MM.1S (cell line): ENCODE data around the gene SUMO2.

Experiments
- DNase-seq: peaks from one replicate; pipeline ENCODE4 v3.0.0-alpha.2; 2015
- H2AFZ ChIP-seq: fragments of 300-600 bp; sonication (generic); 2 replicates; pipeline ENCODE4 v1.6.0; 2016; ENCODE audit warnings: antibody characterized with exemption, low read length
- H3F3A ChIP-seq: fragments of 300-600 bp; sonication (generic); 2 replicates; pipeline ENCODE4 v1.6.1; 2016; ENCODE audit warnings: mild to moderate bottlenecking, antibody characterized with exemption, low read length, moderate library complexity, mixed read lengths; ENCODE audit not compliant: insufficient read depth
- H3K27ac ChIP-seq: fragments of 300-600 bp; sonication (generic); 2 replicates; pipeline ENCODE4 v1.5.1; 2016; ENCODE audit warnings: mild to moderate bottlenecking, low read length
- H3K27me3 ChIP-seq: fragments of 300-600 bp; sonication (generic); replicated peaks from 2 replicates; pipeline ENCODE4 v1.6.0; 2016; ENCODE audit warnings: low read length; ENCODE audit not compliant: insufficient read depth
- H3K36me3 ChIP-seq: fragments of 300-600 bp; sonication (generic); replicated peaks from 2 replicates; pipeline ENCODE4 v1.6.1; 2016; ENCODE audit warnings: mild to moderate bottlenecking, low read length, mixed read lengths; ENCODE audit not compliant: insufficient read depth
- H3K4me1 ChIP-seq: fragments of 300-600 bp; sonication (generic); 2 replicates; pipeline ENCODE4 v1.6.1; 2016; ENCODE audit warnings: low read length, mixed read lengths
- H3K4me2 ChIP-seq: fragments of 300-600 bp; sonication (generic); 2 replicates; pipeline ENCODE4 v1.6.0; 2016; ENCODE audit warnings: low read depth, low read length
- H3K4me3 ChIP-seq: fragments of 300-600 bp; sonication (generic); 2 replicates; pipeline ENCODE4 v1.5.1; 2016; ENCODE audit warnings: low read length, mixed read lengths
- H3K79me2 ChIP-seq: fragments of 300-600 bp; sonication (generic); 2 replicates; pipeline ENCODE4 v1.6.1; 2016; ENCODE audit warnings: mixed run types, low read length, mixed read lengths
- H3K9ac ChIP-seq: fragments of 300-600 bp; sonication (generic); 2 replicates; pipeline ENCODE4 v1.6.1; 2016; ENCODE audit warnings: low read length, mixed read lengths
- H3K9me2 ChIP-seq: fragments of 300-600 bp; sonication (generic); replicated peaks from 2 replicates; pipeline ENCODE4 v1.6.1; 2016; ENCODE audit warnings: mild to moderate bottlenecking, low read length, mixed read lengths; ENCODE audit not compliant: insufficient read depth
- H3K9me3 ChIP-seq: fragments of 300-600 bp; sonication (generic); replicated peaks from 2 replicates; pipeline ENCODE4 v1.6.1; 2016; ENCODE audit warnings: mild to moderate bottlenecking, low read length, mixed read lengths; ENCODE audit not compliant: insufficient read depth
- H4K20me1 ChIP-seq: fragments of 300-600 bp; sonication (generic); 2 replicates; pipeline ENCODE4 v1.6.1; 2016; ENCODE audit warnings: mild to moderate bottlenecking, low read length, moderate library complexity, mixed read lengths; ENCODE audit not compliant: insufficient read depth
- CTCF ChIP-seq: fragments of 300-600 bp; sonication (generic); IDR thresholded peaks from 2 replicates; pipeline ENCODE4 v1.5.1; 2016; ENCODE audit warnings: antibody characterized with exemption, low read length, mixed read lengths
- EZH2 ChIP-seq: fragments of 300-600 bp; sonication (generic); optimal IDR thresholded peaks from 2 replicates; pipeline ENCODE3; 2017; ENCODE audit warnings: low read depth, mild to moderate bottlenecking, antibody characterized with exemption, low read length, mixed read lengths
- EZH2phosphoT487 ChIP-seq: fragments of 300-600 bp; sonication (generic); IDR thresholded peaks from 2 replicates; pipeline ENCODE4 v1.6.1; 2018; ENCODE audit warnings: antibody characterized with exemption, low read length

The SUMO2 gene

GRCh38 chr17:75228847-75229246, 46.1 kb upstream of the SUMO2 start:
- no peaks in the 10 kb centered on the region for H3K9me3 ChIP-seq
- H3K9ac ChIP-seq, result no peak overlapping the region
- no peak for DNase-seq
- H3K27ac ChIP-seq, result no peak overlapping the region
- peaks cover 11% of the 10 kb centered on the region for H3K36me3 ChIP-seq
- no peaks in the 10 kb centered on the region for H3K9me2 ChIP-seq
- H3F3A ChIP-seq, result no peaks in the 10 kb centered on the region
- H4K20me1 ChIP-seq, result no peaks in the 10 kb centered on the region
- no peaks in the 10 kb centered on the region for H3K4me1 ChIP-seq
- no peak overlapping the region for H3K4me3 ChIP-seq
- no peak overlapping the region for H3K4me2 ChIP-seq
- no peak for TF ChIP-seq CTCF
- TF ChIP-seq EZH2phosphoT487, result no peak
- no peak for TF ChIP-seq EZH2
- H2AFZ ChIP-seq, result no peak overlapping the region
- H3K27me3 ChIP-seq, result no peaks in the 10 kb centered on the region
- no peaks in the 10 kb centered on the region; the same call in 1 of the 2 replicates for H3K79me2 ChIP-seq

- DNase-seq, result no peak
- no peaks in the 10 kb centered on the region for H3K27me3 ChIP-seq
- peaks cover 11% of the 10 kb centered on the region for H3K36me3 ChIP-seq
- no peaks in the 10 kb centered on the region; the same call in 1 of the 2 replicates for H3K79me2 ChIP-seq
- H3F3A ChIP-seq, result no peaks in the 10 kb centered on the region
- no peaks in the 10 kb centered on the region for H3K9me2 ChIP-seq
- no peak overlapping the region for H3K27ac ChIP-seq
- H3K4me1 ChIP-seq, result no peaks in the 10 kb centered on the region
- H3K4me3 ChIP-seq, result no peak overlapping the region
- no peak overlapping the region for H3K4me2 ChIP-seq
- no peak overlapping the region for H2AFZ ChIP-seq
- no peak for TF ChIP-seq EZH2phosphoT487
- no peak for TF ChIP-seq CTCF
- no peak for TF ChIP-seq EZH2
- H3K9ac ChIP-seq, result no peak overlapping the region
- no peaks in the 10 kb centered on the region for H3K9me3 ChIP-seq
- H4K20me1 ChIP-seq, result no peaks in the 10 kb centered on the region
Measured at GRCh38 chr17:75228305-75228704, 45.5 kb upstream of the SUMO2 start.

- no peaks in the 10 kb centered on the region; the same call in 1 of the 2 replicates for H3K79me2 ChIP-seq
- H3K9me2 ChIP-seq, result no peaks in the 10 kb centered on the region
- H3K4me3 ChIP-seq, result no peak overlapping the region
- no peaks in the 10 kb centered on the region for H3K4me1 ChIP-seq
- no peak overlapping the region for H2AFZ ChIP-seq
- H3F3A ChIP-seq, result no peaks in the 10 kb centered on the region
- peaks cover 8% of the 10 kb centered on the region for H3K36me3 ChIP-seq
- H3K27ac ChIP-seq, result no peak overlapping the region
- H3K9me3 ChIP-seq, result no peaks in the 10 kb centered on the region
- H3K9ac ChIP-seq, result no peak overlapping the region
- no peaks in the 10 kb centered on the region for H3K27me3 ChIP-seq
- H4K20me1 ChIP-seq, result no peaks in the 10 kb centered on the region
- no peak overlapping the region for H3K4me2 ChIP-seq
- TF ChIP-seq EZH2 (no peak), CTCF (no peak), EZH2phosphoT487 (no peak)
- no peak for DNase-seq
Measured at GRCh38 chr17:75227729-75228128, 45.0 kb upstream of the SUMO2 start.
